Suprapubic skin (tissue), 4 donors: ENCODE data around the gene RBP3. TPM values are rescaled to one million over a fixed set of nuclear protein-coding genes. Genes with fewer than 3 reads are reported as not detected.
"Not testable (repeated sequence)": the region's sequence is repeated elsewhere in the genome, so short reads cannot be mapped to it uniquely, and the experiment has no call there.

Source experiments
- DNase-seq, 2 donors: peaks; one replicate each; pipeline ENCODE4 v3.0.0-alpha.2; 2019; ENCODE audit warnings: low spot score in 2 of 2
- H3K27ac ChIP-seq: fragments of 200-600 bp; sonication (generic); one replicate; pipeline ENCODE4 v1.5.1; 2019
- H3K27me3 ChIP-seq: fragments of 200-600 bp; sonication (generic); one replicate; pipeline ENCODE4 v1.5.1; 2019
- H3K36me3 ChIP-seq: fragments of 200-600 bp; sonication (generic); one replicate; pipeline ENCODE4 v1.5.1; 2019
- H3K4me1 ChIP-seq: fragments of 200-600 bp; sonication (generic); one replicate; pipeline ENCODE4 v1.5.1; 2019
- H3K4me3 ChIP-seq: fragments of 200-600 bp; sonication (generic); one replicate; pipeline ENCODE4 v1.5.1; 2019; ENCODE audit warnings: mild to moderate bottlenecking
- H3K9me3 ChIP-seq: fragments of 200-600 bp; sonication (generic); one replicate; pipeline ENCODE4 v1.5.1; 2019
- CTCF ChIP-seq, 2 donors: fragments of 200-600 bp in 1 of 2; fragments of 450-650 bp in 1 of 2; sonication (generic) in 1 of 2; IDR thresholded peaks; one replicate each; pipeline ENCODE4 v1.5.1; 2016 to 2019; ENCODE audit warnings: antibody characterized with exemption in 2 of 2, mild to moderate bottlenecking in 1 of 2, moderate library complexity in 1 of 2
- EP300 ChIP-seq: sonication (generic); formaldehyde crosslinking; IDR thresholded peaks from one replicate; pipeline ENCODE4 v1.6.1; 2017; ENCODE audit warnings: antibody characterized with exemption
- POLR2A ChIP-seq, 2 donors: fragments of 450-650 bp; IDR thresholded peaks; one replicate each; pipeline ENCODE4 v1.6.1; 2017; ENCODE audit warnings: antibody characterized with exemption in 2 of 2, mild to moderate bottlenecking in 2 of 2, moderate library complexity in 2 of 2
- POLR2AphosphoS5 ChIP-seq, 3 donors: sonication (generic); formaldehyde crosslinking; IDR thresholded peaks; one replicate each; pipeline ENCODE4 v1.6.1; 2017; ENCODE audit warnings: antibody characterized with exemption in 3 of 3
- WGBS: methylation state at CpG from one replicate; pipeline ENCODE4 v1.1.5; 2018; 5-methylcytosine and 5-hydroxymethylcytosine counted together
- total RNA-seq, 4 donors: library from RNA; depleted of rRNA; stranded (reverse); fragments of >200 nt; gene quantifications; one replicate each; pipeline ENCODE4 v1.1.0, GENCODE V29; 2016

The RBP3 gene
- total RNA-seq, 4 donors from 2014 or later = not detected

GRCh38 chr10:47383261-47384147 is 35.3 kb downstream of the RBP3 start:
- no peak for DNase-seq
- 12% methylated on average over 9 of the region's 9 CpGs for WGBS
- TF ChIP-seq POLR2A (IDR thresholded peaks at IDR 0.05) = no peak
- TF ChIP-seq CTCF (IDR thresholded peaks at IDR 0.05) = no peak
- no peak for TF ChIP-seq POLR2AphosphoS5 (IDR thresholded peaks at IDR 0.05)
- TF ChIP-seq EP300 = no peak
- Histone ChIP-seq H3K36me3 (no peaks in the 10 kb centered on the region), H3K4me3 (peak overlapping the region; percentile 64), H3K9me3 (no peaks in the 10 kb centered on the region), H3K27me3 (no peaks in the 10 kb centered on the region), H3K4me1 (peaks cover 7% of the 10 kb centered on the region), H3K27ac (no peak overlapping the region)

- H3K36me3 ChIP-seq = no peaks in the 10 kb centered on the region
- peak within 1 kb of the TSS; percentile 64 for H3K4me3 ChIP-seq
- no peak for TF ChIP-seq POLR2A (IDR thresholded peaks at IDR 0.05)
- no peak for TF ChIP-seq EP300
- no peak for TF ChIP-seq POLR2AphosphoS5 (IDR thresholded peaks at IDR 0.05)
- TF ChIP-seq CTCF (IDR thresholded peaks at IDR 0.05) = no peak
- 0% methylated on average over 33 of the region's 75 CpGs for WGBS
- no peaks in the 10 kb centered on the region for H3K9me3 ChIP-seq
- no peaks in the 10 kb centered on the region for H3K27me3 ChIP-seq
- H3K4me1 ChIP-seq = peaks cover 7% of the 10 kb centered on the region
- peak in 1 of 2 donors; percentile 84 for DNase-seq
- peak within 1 kb of the TSS; percentile 30 for H3K27ac ChIP-seq
Observed at GRCh38 chr10:47384148-47384921, 36.2 kb downstream of the RBP3 start, which contains the start of gene ZNF488. Gene ZNF488 (minus strand): TSS chr10:47384293. CDS start chr10:47368829, 15,464 bp downstream.

- not testable (repeated sequence) for H3K9me3 ChIP-seq, DNase-seq, H3K4me1 ChIP-seq, H3K36me3 ChIP-seq, H3K4me3 ChIP-seq, H3K27me3 ChIP-seq, H3K27ac ChIP-seq
- 97% methylated on average over 2 of the region's 2 CpGs for WGBS
Observed at GRCh38 chr10:47386104-47386503, 37.9 kb downstream of the RBP3 start.

GRCh38 chr10:47388879-47389278 is 40.7 kb downstream of the RBP3 start:
- Histone ChIP-seq H3K36me3 (no peaks in the 10 kb centered on the region), H3K27ac (no peak overlapping the region), H3K4me1 (peaks cover 3% of the 10 kb centered on the region), H3K27me3 (no peaks in the 10 kb centered on the region), H3K4me3 (no peak overlapping the region), H3K9me3 (no peaks in the 10 kb centered on the region)
- WGBS = 85% methylated on average over 4 of the region's 4 CpGs
- DNase-seq = no peak
- no peak for TF ChIP-seq EP300
- no peak for TF ChIP-seq CTCF (IDR thresholded peaks at IDR 0.05)
- no peak for TF ChIP-seq POLR2A (IDR thresholded peaks at IDR 0.05)
- TF ChIP-seq POLR2AphosphoS5 (IDR thresholded peaks at IDR 0.05) = no peak

- no peaks in the 10 kb centered on the region for H3K27me3 ChIP-seq
- no peak for DNase-seq
- no peak overlapping the region for H3K4me3 ChIP-seq
- WGBS = 89% methylated on average over 3 of the region's 3 CpGs
- no peak overlapping the region for H3K27ac ChIP-seq
- no peaks in the 10 kb centered on the region for H3K4me1 ChIP-seq
- H3K36me3 ChIP-seq = no peaks in the 10 kb centered on the region
- H3K9me3 ChIP-seq = no peaks in the 10 kb centered on the region
- TF ChIP-seq POLR2A (IDR thresholded peaks at IDR 0.05) (no peak), POLR2AphosphoS5 (IDR thresholded peaks at IDR 0.05) (no peak), EP300 (no peak), CTCF (IDR thresholded peaks at IDR 0.05) (no peak)
Observed at GRCh38 chr10:47389619-47390018, 41.5 kb downstream of the RBP3 start.
